SK-N-SH (cell line): Measurements from ENCODE around the gene SMC1B. TPM values are rescaled to one million over a fixed set of nuclear protein-coding genes. Genes with fewer than 3 reads are reported as not detected.
A peak's percentile ranks its signal among the peaks of the same experiment; 100 is the strongest.

Source experiments
- CTCF ChIA-PET: fragments of 300-600, 350-600 bp; formaldehyde crosslinking; extraction: SDS; loops from one replicate; lab custom pipeline; 2021; lab: Yijun Ruan, JAX
- POLR2A ChIA-PET: fragments of 350-600 bp; sonication (Branson Sonifier 250); formaldehyde crosslinking; extraction: SDS; loops from one replicate; lab custom pipeline; 2020; ENCODE audit warnings: antibody characterized with exemption, inconsistent platforms; lab: Yijun Ruan, JAX
- DNase-seq: peaks from one replicate; pipeline ENCODE4 v3.0.0; 2012
- H2AFZ ChIP-seq: fragments of 200-600 bp; sonication (generic); 2 replicates; pipeline ENCODE4 v1.8.1; 2016; ENCODE audit warnings: antibody characterized with exemption, mild to moderate bottlenecking, low read depth
- H3F3A ChIP-seq: fragments of 200-600 bp; sonication (generic); replicated peaks from 2 replicates; pipeline ENCODE3; 2016; ENCODE audit warnings: antibody characterized with exemption, mild to moderate bottlenecking; ENCODE audit not compliant: insufficient read depth
- H3K27ac ChIP-seq, 2 experiments: fragments of 200-500 bp in 1 of 2; fragments of 200-600 bp in 1 of 2; sonication (Bioruptor generic) in 1 of 2; sonication (generic), shearing (Covaris generic) in 1 of 2; 2 replicates each; pipeline versions ENCODE4 v1.5.1 to v1.6.1; 2014 to 2016; ENCODE audit warnings: low read depth in 2 of 2, inconsistent platforms in 1 of 2, low read length in 1 of 2, mild to moderate bottlenecking in 1 of 2, mixed read lengths in 1 of 2
- H3K27me3 ChIP-seq: fragments of 200-600 bp; sonication (generic), shearing (Covaris generic); 2 replicates; pipeline ENCODE4 v1.6.1; 2016; ENCODE audit warnings: mixed run types; ENCODE audit not compliant: insufficient read depth
- H3K36me3 ChIP-seq, 2 experiments: fragments of 200-500 bp in 1 of 2; fragments of 200-600 bp in 1 of 2; sonication (Bioruptor generic) in 1 of 2; sonication (generic) in 1 of 2; replicated peaks in 1 of 2; 2 replicates each; pipeline versions ENCODE3 to v1.5.1; 2014 to 2016; ENCODE audit warnings: low read length in 1 of 2, mild to moderate bottlenecking in 1 of 2; ENCODE audit not compliant: insufficient read depth in 2 of 2, control insufficient read depth in 1 of 2
- H3K4me1 ChIP-seq, 2 experiments: fragments of 200-500 bp in 1 of 2; fragments of 200-600 bp in 1 of 2; sonication (Bioruptor generic) in 1 of 2; sonication (generic), shearing (Covaris generic) in 1 of 2; 2 replicates each; pipeline versions ENCODE4 v1.5.1 to v1.6.1; 2014 to 2016; ENCODE audit warnings: low read depth in 1 of 2, low read length in 1 of 2, mixed run types in 1 of 2; ENCODE audit not compliant: insufficient read depth in 2 of 2, control insufficient read depth in 1 of 2
- H3K4me2 ChIP-seq: fragments of 200-600 bp; sonication (generic), shearing (Covaris generic); 2 replicates; pipeline ENCODE4 v1.6.1; 2017; ENCODE audit warnings: mixed run types
- H3K4me3 ChIP-seq, 2 experiments: fragments of 200-500 bp in 1 of 2; fragments of 200-600 bp in 1 of 2; sonication (Bioruptor generic) in 1 of 2; sonication (generic), shearing (Covaris generic) in 1 of 2; 2 replicates each; pipeline versions ENCODE4 v1.5.1 to v1.8.1; 2014 to 2016; ENCODE audit warnings: low read depth in 2 of 2, inconsistent platforms in 1 of 2, low read length in 1 of 2, mild to moderate bottlenecking in 1 of 2, mixed read lengths in 1 of 2, moderate library complexity in 1 of 2
- H3K79me2 ChIP-seq: fragments of 200-600 bp; sonication (generic); 2 replicates; pipeline ENCODE4 v1.8.1; 2017; ENCODE audit warnings: mild to moderate bottlenecking; ENCODE audit not compliant: insufficient read depth
- H3K9ac ChIP-seq: fragments of 200-600 bp; sonication (generic); 2 replicates; pipeline ENCODE4 v1.6.1; 2017; ENCODE audit warnings: mixed run types
- H3K9me2 ChIP-seq: fragments of 200-600 bp; sonication (generic); 2 replicates; pipeline ENCODE4 v1.6.1; 2017; ENCODE audit warnings: mixed run types
- H3K9me3 ChIP-seq: fragments of 200-600 bp; sonication (generic); 2 replicates; pipeline ENCODE4 v1.6.1; 2017; ENCODE audit warnings: mixed run types, mild to moderate bottlenecking, moderate library complexity
- H4K20me1 ChIP-seq: fragments of 200-600 bp; sonication (generic); 2 replicates; pipeline ENCODE4 v1.6.1; 2017; ENCODE audit warnings: mild to moderate bottlenecking, mixed run types; ENCODE audit not compliant: insufficient read depth
- CTCF ChIP-seq: fragments of 200-600 bp; sonication (generic); IDR thresholded peaks from 2 replicates; pipeline ENCODE4 v1.6.1; 2017; ENCODE audit warnings: antibody characterized with exemption, mild to moderate bottlenecking, moderate library complexity
- ELF1 ChIP-seq: IDR thresholded peaks from 2 replicates; pipeline ENCODE4 v1.4.0; 2012
- EZH2phosphoT487 ChIP-seq: fragments of 200-600 bp; sonication (generic); IDR thresholded peaks from 2 replicates; pipeline ENCODE4 v1.6.1; 2017; ENCODE audit warnings: low read depth, mixed run types, mild to moderate bottlenecking, antibody characterized with exemption, moderate library complexity, borderline replicate concordance
- FOSL2 ChIP-seq: IDR thresholded peaks from 2 replicates; pipeline ENCODE4 v1.4.0; 2012; ENCODE audit warnings: low read depth, mild to moderate bottlenecking, moderate library complexity, borderline replicate concordance
- FOXJ3 ChIP-seq: sonication (generic); formaldehyde crosslinking; IDR thresholded peaks from 2 replicates; pipeline ENCODE4 v1.5.1; 2020; ENCODE audit warnings: mild to moderate bottlenecking, missing genetic modification reagents
- GATA2 ChIP-seq: sonication (generic); formaldehyde crosslinking; IDR thresholded peaks from 2 replicates; pipeline ENCODE4 v1.5.0; 2020; ENCODE audit warnings: mild to moderate bottlenecking, missing genetic modification reagents
- MAX ChIP-seq: IDR thresholded peaks from 2 replicates; pipeline ENCODE4 v1.4.0; 2012; ENCODE audit warnings: low read depth
- MXI1 ChIP-seq: IDR thresholded peaks from 2 replicates; pipeline ENCODE4 v1.6.1; 2012; ENCODE audit warnings: mild to moderate bottlenecking, low read depth, low read length, improper control_type of control experiment
- PBX3 ChIP-seq: IDR thresholded peaks from 2 replicates; pipeline ENCODE4; 2012
- REST ChIP-seq: IDR thresholded peaks from 2 replicates; pipeline ENCODE4 v1.6.1; 2012; ENCODE audit warnings: mild to moderate bottlenecking, low read depth, low read length, moderate library complexity
- RFX5 ChIP-seq: IDR thresholded peaks from 2 replicates; pipeline ENCODE4 v1.6.1; 2012; ENCODE audit warnings: mild to moderate bottlenecking, improper control_type of control experiment, low read length
- RXRA ChIP-seq: IDR thresholded peaks from 2 replicates; pipeline ENCODE4 v1.4.0; 2012; ENCODE audit warnings: low read depth, mild to moderate bottlenecking, borderline replicate concordance
- TCF12 ChIP-seq: IDR thresholded peaks from 2 replicates; pipeline ENCODE4 v1.4.0; 2012
- YY1 ChIP-seq: IDR thresholded peaks from 2 replicates; pipeline ENCODE4 v1.4.0; 2012; ENCODE audit warnings: low read depth, mild to moderate bottlenecking
- ZBTB33 ChIP-seq: IDR thresholded peaks from 2 replicates; pipeline ENCODE4 v1.4.0; 2012; ENCODE audit warnings: low read depth, borderline replicate concordance
- WGBS: methylation state at CpG from one replicate; pipeline ENCODE4 v1.1.6; 2017; ENCODE audit warnings: low lambda C conversion rate; 5-methylcytosine and 5-hydroxymethylcytosine counted together
- polyA plus RNA-seq, 3 experiments: library from polyadenylated mRNA; depleted of rRNA; stranded (reverse); fragments of >200 nt; gene quantifications; 2 replicates each; pipeline ENCODE4 v1.2.3, GENCODE V29; 2012

SMC1B gene
- polyA plus RNA-seq, 1 of the 3 experiments (the other 2 are of a cell fraction) = not detected

- H3K9ac ChIP-seq = no peak overlapping the region
- no peaks in the 10 kb centered on the region for H3K79me2 ChIP-seq
- H3K9me2 ChIP-seq = no peaks in the 10 kb centered on the region
- peaks cover 0 to 7% of the 10 kb centered on the region in 2 experiments; a peak in 1 of 4 replicates for H3K4me1 ChIP-seq
- H3K4me3 ChIP-seq = no peak overlapping the region
- H3K36me3 ChIP-seq = no peaks in the 10 kb centered on the region
- H3K4me2 ChIP-seq = no peak overlapping the region
- H2AFZ ChIP-seq = no peak overlapping the region
- no peaks in the 10 kb centered on the region for H3K27me3 ChIP-seq
- no peaks in the 10 kb centered on the region for H4K20me1 ChIP-seq
- ChIA-PET CTCF (interaction anchor here (0.7 to 2.9 kb wide), 9 partner anchors 9 to 171 kb away, joined by 3 to 14 read pairs (median 5); partner anchors contain the start of gene FAM118A), POLR2A (no interaction called here)
- no peaks in the 10 kb centered on the region for H3F3A ChIP-seq
- no peaks in the 10 kb centered on the region for H3K9me3 ChIP-seq
- peak overlapping the region in 1 of 2 experiments; percentile 5; a peak in 1 of 4 replicates for H3K27ac ChIP-seq
- no peak for TF ChIP-seq FOSL2
- no peak for TF ChIP-seq REST
- no peak for TF ChIP-seq ZBTB33
- TF ChIP-seq YY1 = no peak
- TF ChIP-seq ELF1 = no peak
- no peak for TF ChIP-seq FOXJ3
- WGBS = 90% methylated on average over 6 of the region's 6 CpGs
- no peak for DNase-seq
Observed at GRCh38 chr22:45434981-45435380, 21.6 kb upstream of the SMC1B start.

- H3K9me3 ChIP-seq = no peaks in the 10 kb centered on the region
- H3K4me2 ChIP-seq = no peak overlapping the region
- no peak overlapping the region for H2AFZ ChIP-seq
- H3K27me3 ChIP-seq = 0 out of 2 replicates have a peak, but pooled peaks cover 5% of the 10 kb centered on the region
- H3K4me1 ChIP-seq = peaks cover 0 to 7% of the 10 kb centered on the region in 2 experiments; a peak in 1 of 4 replicates
- H3K27ac ChIP-seq = no peak overlapping the region
- peak; percentile 7 for DNase-seq
- H3K9ac ChIP-seq = no peak overlapping the region
- TF ChIP-seq GATA2 (CRISPR knock-in tag) = no peak
- no peak for TF ChIP-seq RXRA
- no peak for TF ChIP-seq MXI1
- TF ChIP-seq EZH2phosphoT487 = no peak
- no peak for TF ChIP-seq PBX3
- no peak for TF ChIP-seq TCF12
- no peak for TF ChIP-seq RFX5
- TF ChIP-seq CTCF = no peak
- no peak for TF ChIP-seq MAX
- no peaks in the 10 kb centered on the region for H3F3A ChIP-seq
- CTCF ChIA-PET = interaction anchor here (1.1 to 1.3 kb wide), 2 partner anchors 10 to 123 kb away, joined by 4 read pairs; no protein-coding TSS in a partner anchor
- H3K79me2 ChIP-seq = no peaks in the 10 kb centered on the region
- 57% methylated on average over 2 of the region's 19 CpGs for WGBS
- H3K9me2 ChIP-seq = no peaks in the 10 kb centered on the region
- H3K4me3 ChIP-seq = no peak overlapping the region
- POLR2A ChIA-PET = no interaction called here
- H4K20me1 ChIP-seq = no peaks in the 10 kb centered on the region
- no peaks in the 10 kb centered on the region for H3K36me3 ChIP-seq
Observed at GRCh38 chr22:45430871-45431270, 17.5 kb upstream of the SMC1B start.
